GM23338 (cell line): Measurements from ENCODE around the gene CRADD. TPM values are rescaled to one million over a fixed set of nuclear protein-coding genes. Genes with fewer than 3 reads are reported as not detected.

Experiments used
- ATAC-seq: fragments of 200-7000 bp; cut with Tn5 transposase; 3 replicates; pipeline ENCODE4 v1.9.1; 2020
- DNase-seq: peaks from one replicate; pipeline ENCODE4 v3.0.0-alpha.2; 2015; ENCODE audit warnings: low spot score
- H2AFZ ChIP-seq: fragments of 200-600 bp; sonication (generic); 2 replicates; pipeline ENCODE4 v1.8.0; 2016; ENCODE audit warnings: antibody characterized with exemption, mild to moderate bottlenecking, moderate library complexity
- H3F3A ChIP-seq: fragments of 200-600 bp; sonication (generic); replicated peaks from 2 replicates; pipeline ENCODE4 v1.8.0; 2017; ENCODE audit warnings: antibody characterized with exemption, mixed run types, low read depth
- H3K27ac ChIP-seq: fragments of 200-600 bp; sonication (generic); 2 replicates; pipeline ENCODE4 v1.6.1; 2016; ENCODE audit warnings: low read depth
- H3K27me3 ChIP-seq: fragments of 200-600 bp; sonication (generic); 2 replicates; pipeline ENCODE4 v1.8.0; 2016; ENCODE audit warnings: mild to moderate bottlenecking, mixed run types, moderate library complexity; ENCODE audit not compliant: insufficient read depth
- H3K36me3 ChIP-seq: fragments of 200-600 bp; sonication (generic); 2 replicates; pipeline ENCODE4 v1.8.0; 2016; ENCODE audit warnings: mild to moderate bottlenecking; ENCODE audit not compliant: insufficient read depth
- H3K4me1 ChIP-seq: fragments of 200-600 bp; sonication (generic); 2 replicates; pipeline ENCODE4 v1.8.0; 2016; ENCODE audit warnings: mild to moderate bottlenecking, moderate library complexity; ENCODE audit not compliant: insufficient read depth
- H3K4me2 ChIP-seq: fragments of 200-600 bp; sonication (generic); 2 replicates; pipeline ENCODE4 v1.7.1; 2017; ENCODE audit warnings: mixed run types
- H3K4me3 ChIP-seq: fragments of 200-600 bp; sonication (generic); 2 replicates; pipeline ENCODE4 v1.6.1; 2016; ENCODE audit warnings: mixed run types
- H3K79me2 ChIP-seq: fragments of 200-600 bp; sonication (generic); replicated peaks from 2 replicates; pipeline ENCODE4 v1.8.0; 2017; ENCODE audit warnings: mild to moderate bottlenecking; ENCODE audit not compliant: insufficient read depth
- H3K9me2 ChIP-seq: fragments of 200-600 bp; sonication (generic); 2 replicates; pipeline ENCODE4 v1.8.0; 2017; ENCODE audit not compliant: insufficient read depth
- H4K20me1 ChIP-seq: fragments of 200-600 bp; sonication (generic); replicated peaks from 2 replicates; pipeline ENCODE4 v1.8.0; 2017; ENCODE audit warnings: mild to moderate bottlenecking; ENCODE audit not compliant: insufficient read depth
- H3K27ac Mint-ChIP-seq: 2 replicates; pipeline ENCODE4 v1.8.0; 2020; ENCODE audit warnings: inconsistent platforms, mild to moderate bottlenecking, moderate library complexity, mixed read lengths
- H3K27me3 Mint-ChIP-seq: 3 replicates; pipeline ENCODE4 v1.8.0; 2022; ENCODE audit warnings: low read depth, mild to moderate bottlenecking, moderate library complexity, mixed read lengths, inconsistent platforms; ENCODE audit not compliant: insufficient read depth, poor library complexity
- H3K36me3 Mint-ChIP-seq: 3 replicates; pipeline ENCODE4 v1.8.0; 2021; ENCODE audit warnings: low read depth, mild to moderate bottlenecking, inconsistent platforms, moderate library complexity, mixed read lengths
- H3K4me1 Mint-ChIP-seq: 3 replicates; pipeline ENCODE4 v1.8.0; 2020; ENCODE audit warnings: mild to moderate bottlenecking, inconsistent platforms, mixed read lengths
- H3K4me3 Mint-ChIP-seq: 3 replicates; pipeline ENCODE4 v1.8.0; 2021; ENCODE audit warnings: moderate library complexity, mild to moderate bottlenecking, inconsistent platforms, mixed read lengths
- H3K9me3 Mint-ChIP-seq: 3 replicates; pipeline ENCODE4 v1.8.0; 2020; ENCODE audit warnings: moderate library complexity, mild to moderate bottlenecking, inconsistent platforms, mixed read lengths
- CREB1 ChIP-seq: fragments of 250-450 bp; sonication (Bioruptor Pico); IDR thresholded peaks from 2 replicates; pipeline ENCODE4 v1.5.0; 2020; ENCODE audit warnings: low read depth, mild to moderate bottlenecking, moderate library complexity
- CTCF ChIP-seq, 2 experiments: fragments of 200-600 bp in 1 of 2; sonication (generic) in 1 of 2; conservative IDR thresholded peaks; 2 replicates each; pipeline versions ENCODE4 v1.5.1 to v1.6.1; 2016 to 2017; ENCODE audit warnings: antibody characterized with exemption in 2 of 2, low read depth in 2 of 2, mild to moderate bottlenecking in 2 of 2, moderate library complexity in 1 of 2
- ETS1 ChIP-seq: IDR thresholded peaks from 2 replicates; pipeline ENCODE4 v1.6.1; 2016; ENCODE audit warnings: antibody characterized with exemption
- EZH2 ChIP-seq: fragments of 200-600 bp; sonication (generic); IDR thresholded peaks from one replicate; pipeline ENCODE4 v1.8.0; 2017; ENCODE audit warnings: antibody characterized with exemption, mild to moderate bottlenecking, low read depth; ENCODE audit not compliant: unreplicated experiment
- EZH2phosphoT487 ChIP-seq: fragments of 200-600 bp; sonication (generic); IDR thresholded peaks from one replicate; pipeline ENCODE4 v1.8.1; 2018; ENCODE audit warnings: antibody characterized with exemption; ENCODE audit not compliant: unreplicated experiment
- JUNB ChIP-seq: IDR thresholded peaks from one replicate; pipeline ENCODE4 v1.6.1; 2016; ENCODE audit warnings: antibody characterized with exemption; ENCODE audit not compliant: unreplicated experiment
- NANOG ChIP-seq: IDR thresholded peaks from 2 replicates; pipeline ENCODE4 v1.6.1; 2016; ENCODE audit warnings: antibody characterized with exemption, borderline replicate concordance
- POLR2AphosphoS5 ChIP-seq: IDR thresholded peaks from 2 replicates; pipeline ENCODE4 v1.6.1; 2016; ENCODE audit warnings: antibody characterized with exemption, low read depth
- REST ChIP-seq: IDR thresholded peaks from one replicate; pipeline ENCODE4 v1.6.1; 2018; ENCODE audit warnings: antibody characterized with exemption; ENCODE audit not compliant: unreplicated experiment
- STAT1 ChIP-seq: IDR thresholded peaks from one replicate; pipeline ENCODE4 v1.6.1; 2016; ENCODE audit warnings: antibody characterized with exemption; ENCODE audit not compliant: unreplicated experiment
- ZNF114 ChIP-seq: fragments of 250-450 bp; sonication (Bioruptor Pico); IDR thresholded peaks from 2 replicates; pipeline ENCODE4 v1.5.0; 2020; ENCODE audit warnings: mild to moderate bottlenecking, moderate library complexity
- ZNF331 ChIP-seq: fragments of 250-450 bp; sonication (Bioruptor Pico); IDR thresholded peaks from 2 replicates; pipeline ENCODE4 v1.5.0; 2020; ENCODE audit warnings: low read depth, mild to moderate bottlenecking, moderate library complexity
- ZNF462 ChIP-seq: fragments of 250-450 bp; sonication (Bioruptor Pico); IDR thresholded peaks from 2 replicates; pipeline ENCODE4 v1.5.0; 2020; ENCODE audit warnings: mild to moderate bottlenecking, moderate library complexity
- polyA plus RNA-seq: library from polyadenylated mRNA; unstranded; fragments of >200 nt; fragmentation: Nextera tagmentation; extraction: Ambion mirVana; gene quantifications from 2 replicates; pipeline ENCODE4 v1.2.1, GENCODE V29; 2016
- total RNA-seq: library from RNA; depleted of rRNA; stranded (reverse); fragments of >200 nt; shearing (Covaris generic); gene quantifications from 2 replicates; pipeline ENCODE4 v1.2.3, GENCODE V29; 2014

CRADD gene
- total and polyA plus RNA-seq, 2 experiments from 2014 or later = 6.3 to 27.9 TPM

- H3K27ac ChIP-seq = no peak overlapping the region
Observed at GRCh38 chr12:93639406-93639805, 37.8 kb upstream of the CRADD start.

More at GRCh38 chr12:93639406-93639805, 37.8 kb upstream of the CRADD start:
- Histone ChIP-seq H3K36me3 (no peaks in the 10 kb centered on the region), H3K4me3 (no peak overlapping the region), H3K27me3 (no peaks in the 10 kb centered on the region), H3K9me2 (peaks cover 11% of the 10 kb centered on the region), H3K79me2 (no peaks in the 10 kb centered on the region), H2AFZ (no peak overlapping the region), H3K4me2 (no peak overlapping the region), H3K4me1 (no peaks in the 10 kb centered on the region; the same call in 1 of the 2 replicates), H3F3A (no peaks in the 10 kb centered on the region), H4K20me1 (no peaks in the 10 kb centered on the region)
- H3K27me3 Mint-ChIP-seq = no peaks in the 10 kb centered on the region
- ATAC-seq (no peak), DNase-seq (no peak)
- H3K4me3 Mint-ChIP-seq = no peak overlapping the region
- no peaks in the 10 kb centered on the region; the same call in 2 of the 3 replicates for H3K9me3 Mint-ChIP-seq
- TF ChIP-seq JUNB = no peak
- no peak for TF ChIP-seq ZNF331 (CRISPR knock-in tag)
- TF ChIP-seq ETS1 = no peak
- TF ChIP-seq NANOG = no peak
- TF ChIP-seq EZH2phosphoT487 = no peak
- TF ChIP-seq EZH2 = no peak
- TF ChIP-seq CTCF (conservative IDR thresholded peaks at IDR 0.05; ENCODE audit: low read depth in 2 of 2) = no peak
- TF ChIP-seq REST = no peak
- TF ChIP-seq CREB1 (CRISPR knock-in tag) = no peak
- no peak for TF ChIP-seq STAT1
- TF ChIP-seq ZNF462 (CRISPR knock-in tag) = no peak
- no peak for TF ChIP-seq ZNF114 (CRISPR knock-in tag)
- no peak for TF ChIP-seq POLR2AphosphoS5
- H3K36me3 Mint-ChIP-seq = no peaks in the 10 kb centered on the region; the same call in 2 of the 3 replicates
- H3K27ac Mint-ChIP-seq = no peak overlapping the region
- H3K4me1 Mint-ChIP-seq = peaks cover 3% of the 10 kb centered on the region; the same call in 2 of the 3 replicates
